ENCODE measurements around the gene TNS3.

TNS3 gene

DNA sequence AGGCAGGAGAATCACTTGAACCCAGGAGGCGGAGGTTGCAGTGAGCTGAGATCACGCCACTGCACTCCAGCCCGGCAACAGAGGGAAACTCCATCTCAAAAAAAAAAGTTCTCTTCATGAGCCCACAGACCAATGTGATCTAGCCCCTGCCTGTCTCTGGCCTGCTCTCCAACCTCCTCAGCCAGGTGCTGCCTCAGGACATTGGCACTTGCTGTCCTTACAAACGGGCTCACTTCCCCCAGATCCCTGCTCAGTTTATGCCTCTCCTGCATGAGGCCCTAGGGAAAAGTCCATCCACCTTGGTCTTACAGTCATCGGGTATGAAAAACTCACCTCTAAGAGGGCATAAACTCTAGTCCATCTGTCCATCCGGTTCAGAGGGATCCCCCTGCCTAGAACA is 32.5 kb downstream of the TNS3 start:
- DNase-seq (ENCODE audit: extremely low read depth, low read depth), result no peak
- TF ChIP-seq, protein P1, sequence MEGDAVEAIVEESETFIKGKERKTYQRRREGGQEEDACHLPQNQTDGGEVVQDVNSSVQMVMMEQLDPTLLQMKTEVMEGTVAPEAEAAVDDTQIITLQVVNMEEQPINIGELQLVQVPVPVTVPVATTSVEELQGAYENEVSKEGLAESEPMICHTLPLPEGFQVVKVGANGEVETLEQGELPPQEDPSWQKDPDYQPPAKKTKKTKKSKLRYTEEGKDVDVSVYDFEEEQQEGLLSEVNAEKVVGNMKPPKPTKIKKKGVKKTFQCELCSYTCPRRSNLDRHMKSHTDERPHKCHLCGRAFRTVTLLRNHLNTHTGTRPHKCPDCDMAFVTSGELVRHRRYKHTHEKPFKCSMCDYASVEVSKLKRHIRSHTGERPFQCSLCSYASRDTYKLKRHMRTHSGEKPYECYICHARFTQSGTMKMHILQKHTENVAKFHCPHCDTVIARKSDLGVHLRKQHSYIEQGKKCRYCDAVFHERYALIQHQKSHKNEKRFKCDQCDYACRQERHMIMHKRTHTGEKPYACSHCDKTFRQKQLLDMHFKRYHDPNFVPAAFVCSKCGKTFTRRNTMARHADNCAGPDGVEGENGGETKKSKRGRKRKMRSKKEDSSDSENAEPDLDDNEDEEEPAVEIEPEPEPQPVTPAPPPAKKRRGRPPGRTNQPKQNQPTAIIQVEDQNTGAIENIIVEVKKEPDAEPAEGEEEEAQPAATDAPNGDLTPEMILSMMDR (IDR thresholded peaks at IDR 0.05; ENCODE audit: low read depth, low read length), result no peak

DNA sequence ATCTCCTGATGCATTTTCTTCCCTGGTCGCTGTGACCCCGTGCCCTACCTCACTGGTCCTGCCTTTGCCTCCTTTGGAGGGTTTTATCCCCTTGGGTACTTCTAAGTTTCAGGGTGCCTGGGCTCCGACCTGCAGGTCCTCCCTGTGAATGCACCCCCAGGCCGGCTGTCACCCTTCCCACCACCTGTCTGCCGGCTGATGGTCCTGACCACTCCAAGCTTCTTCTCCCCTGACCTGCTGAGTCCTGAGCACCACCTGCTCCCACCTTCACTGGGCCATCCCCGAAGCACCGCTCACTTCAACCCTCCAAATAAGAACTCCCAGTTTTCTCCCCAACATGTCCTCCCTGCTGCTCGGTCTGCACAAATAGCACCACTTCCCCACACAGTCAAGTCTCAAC is 33.4 kb downstream of the TNS3 start:
- TF ChIP-seq, protein P1 (IDR thresholded peaks at IDR 0.05; ENCODE audit: low read depth, low read length), result no peak

DNA sequence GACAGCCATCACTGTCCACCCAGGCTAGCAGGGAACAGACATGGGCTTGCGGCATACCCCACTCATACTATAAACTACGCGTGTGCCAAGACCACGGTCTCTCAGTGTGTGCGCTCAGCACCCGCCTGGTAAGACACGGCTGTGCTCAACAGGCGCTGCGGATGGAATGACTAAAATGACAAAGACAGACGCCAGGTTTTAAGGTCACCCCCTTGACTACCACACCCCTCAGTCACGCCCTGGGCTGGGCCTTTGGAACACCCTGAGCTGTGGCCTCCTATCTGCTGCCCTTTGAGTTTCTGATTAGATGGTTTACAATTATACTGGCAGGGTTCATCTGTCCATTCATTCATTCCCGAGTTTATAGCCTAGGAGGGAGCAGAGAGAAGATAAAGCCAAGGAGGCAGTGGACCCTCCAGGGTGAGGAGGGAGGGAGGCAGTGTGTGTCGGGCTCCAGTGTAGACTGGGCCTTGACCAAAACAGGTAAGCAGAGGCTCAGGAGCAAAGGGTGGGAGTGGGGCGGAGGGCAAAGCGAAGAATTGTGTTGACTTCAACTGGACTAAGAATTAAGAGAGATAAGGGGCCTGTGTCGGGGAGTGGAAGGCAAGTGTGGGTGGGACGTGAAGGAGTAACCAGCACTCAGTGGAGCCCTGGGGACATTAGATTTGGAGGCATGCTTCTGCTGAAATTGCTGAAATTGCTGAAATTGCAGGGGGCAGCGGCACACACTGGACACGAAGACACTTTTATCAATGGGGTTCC is 35.0 kb downstream of the TNS3 start:
- TF ChIP-seq, protein P1 (IDR thresholded peaks at IDR 0.05; ENCODE audit: low read depth, low read length), result no peak
- no peak for DNase-seq (ENCODE audit: extremely low read depth, low read depth)

More for the DNA sequence above, 33.4 kb downstream of the TNS3 start:
- DNase-seq (ENCODE audit: extremely low read depth, low read depth), result no peak

DNA sequence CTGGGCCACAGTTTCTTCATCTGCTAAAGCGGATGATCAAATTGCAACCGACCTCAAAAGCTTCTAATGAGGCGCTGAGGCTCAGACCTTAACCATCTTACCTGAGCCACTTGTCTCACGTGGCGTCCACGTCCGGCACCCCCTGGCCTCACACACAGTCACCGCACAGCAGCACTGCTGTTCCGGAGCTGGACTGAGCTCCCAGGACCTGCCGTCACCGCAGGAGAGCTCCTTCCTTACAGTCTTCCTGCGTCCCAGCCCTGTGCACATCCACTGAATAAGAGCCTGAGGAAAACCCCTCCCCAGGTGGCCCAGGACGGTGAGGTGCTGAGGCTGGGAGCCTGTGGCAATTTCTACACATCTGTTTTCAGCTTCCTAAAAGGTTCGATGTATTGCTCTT is 35.7 kb downstream of the TNS3 start:
- TF ChIP-seq, protein P1 (IDR thresholded peaks at IDR 0.05; ENCODE audit: low read depth, low read length), result no peak
- no peak for DNase-seq (ENCODE audit: extremely low read depth, low read depth)

DNA sequence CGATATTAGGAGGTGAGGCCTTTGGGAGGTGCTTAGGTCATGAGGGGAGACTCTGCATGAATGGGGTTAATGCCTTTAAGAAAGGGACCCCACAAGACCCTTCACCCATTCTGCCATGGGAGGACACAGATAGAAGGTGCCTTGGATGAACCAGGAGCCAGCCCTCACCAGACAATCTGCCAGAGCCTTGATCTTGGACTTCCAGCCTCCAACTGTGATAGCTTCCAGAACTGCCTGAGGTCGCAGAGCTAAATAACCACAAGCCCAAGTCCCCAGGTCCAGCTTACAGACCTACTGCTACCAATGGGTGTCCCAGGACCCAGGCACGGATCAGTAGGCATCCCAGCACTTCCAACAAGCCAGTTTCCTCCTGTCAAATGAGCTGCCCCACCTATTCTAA is 37.5 kb downstream of the TNS3 start:
- TF ChIP-seq, protein P1 (IDR thresholded peaks at IDR 0.05; ENCODE audit: low read depth, low read length), result no peak
- DNase-seq (ENCODE audit: extremely low read depth, low read depth), result no peak

DNA sequence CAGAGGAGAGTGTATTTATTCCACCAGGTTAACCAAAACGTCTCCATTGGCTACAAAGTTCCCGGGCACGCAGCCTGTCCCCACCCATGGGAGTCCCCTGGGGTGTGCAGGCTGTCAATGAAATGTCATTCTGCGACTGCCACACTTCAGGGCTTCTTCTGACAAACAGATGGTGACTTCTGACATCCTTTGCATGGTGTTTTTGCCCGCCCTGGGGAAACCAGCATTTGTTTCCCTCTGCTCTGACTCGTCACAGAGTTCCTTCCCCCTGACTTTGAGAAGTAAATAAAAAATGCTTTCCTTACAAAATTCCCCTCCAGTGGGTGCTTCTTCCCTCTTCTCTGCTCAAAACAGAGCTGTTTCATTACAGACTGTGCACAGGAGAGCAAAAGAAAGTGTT is 38.2 kb downstream of the TNS3 start:
- TF ChIP-seq, protein P1 (IDR thresholded peaks at IDR 0.05; ENCODE audit: low read depth, low read length), result no peak
- no peak for DNase-seq (ENCODE audit: extremely low read depth, low read depth)

DNA sequence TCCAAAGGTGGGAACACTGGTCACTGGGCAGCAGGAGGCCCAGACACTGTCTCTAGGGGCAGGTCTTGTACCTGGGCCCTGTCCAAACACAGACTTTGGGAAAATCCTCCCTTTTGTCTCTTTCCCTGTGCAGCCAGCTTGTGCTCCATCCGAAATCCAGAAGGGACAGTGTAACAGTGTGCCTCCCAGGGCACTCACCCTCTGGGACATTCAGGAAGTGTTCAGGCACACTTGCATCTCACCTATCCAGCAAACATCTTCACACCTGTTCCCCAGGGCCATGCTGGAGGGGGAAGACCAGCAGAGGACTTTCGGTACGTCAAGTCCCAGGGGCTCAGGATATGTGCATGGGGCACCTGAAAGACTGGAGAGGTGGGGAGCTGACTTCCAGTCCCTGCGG is 38.9 kb downstream of the TNS3 start:
- DNase-seq (ENCODE audit: extremely low read depth, low read depth), result no peak
- TF ChIP-seq, protein P1 (IDR thresholded peaks at IDR 0.05; ENCODE audit: low read depth, low read length), result no peak

Data from AG09319 (cell line).